Subcutaneous abdominal adipose tissue (tissue), 5 donors: Measurements from ENCODE around the gene REEP3.

ENCODE experiments used
- H3K27ac ChIP-seq: one replicate; pipeline ENCODE4 v1.7.0; 2013; ENCODE audit warnings: low read depth, mild to moderate bottlenecking, inconsistent platforms, low read length, moderate library complexity
- H3K27me3 ChIP-seq, 5 donors: one replicate each; pipeline ENCODE4 v1.7.0; 2013; ENCODE audit warnings: low read length in 5 of 5, inconsistent platforms in 1 of 5; ENCODE audit not compliant: control insufficient read depth in 5 of 5, insufficient read depth in 4 of 5
- H3K36me3 ChIP-seq, 5 donors: one replicate each; pipeline ENCODE4 v1.7.0; 2013; ENCODE audit warnings: low read length in 5 of 5; ENCODE audit not compliant: control insufficient read depth in 5 of 5, insufficient read depth in 5 of 5
- H3K4me1 ChIP-seq, 5 donors: one replicate each; pipeline ENCODE4 v1.7.0; 2013; ENCODE audit warnings: low read length in 5 of 5, mild to moderate bottlenecking in 3 of 5, moderate library complexity in 1 of 5; ENCODE audit not compliant: control insufficient read depth in 5 of 5, insufficient read depth in 5 of 5
- H3K4me3 ChIP-seq, 5 donors: one replicate each; pipeline ENCODE4 v1.7.0; 2013; ENCODE audit warnings: low read length in 5 of 5, low read depth in 1 of 5
- H3K9ac ChIP-seq, 5 donors: one replicate each; pipeline ENCODE4 v1.7.0; 2013; ENCODE audit warnings: low read length in 5 of 5, mild to moderate bottlenecking in 4 of 5, moderate library complexity in 3 of 5
- H3K9me3 ChIP-seq, 5 donors: one replicate each; pipeline ENCODE4 v1.7.0; 2013; ENCODE audit warnings: low read length in 5 of 5; ENCODE audit not compliant: control insufficient read depth in 5 of 5
- donor health status: healthy.
- donor health status: healthy.
- donor health status: healthy.
- donor health status: healthy.
- donor health status: healthy.

REEP3 gene, protein sequence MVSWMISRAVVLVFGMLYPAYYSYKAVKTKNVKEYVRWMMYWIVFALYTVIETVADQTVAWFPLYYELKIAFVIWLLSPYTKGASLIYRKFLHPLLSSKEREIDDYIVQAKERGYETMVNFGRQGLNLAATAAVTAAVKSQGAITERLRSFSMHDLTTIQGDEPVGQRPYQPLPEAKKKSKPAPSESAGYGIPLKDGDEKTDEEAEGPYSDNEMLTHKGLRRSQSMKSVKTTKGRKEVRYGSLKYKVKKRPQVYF

DNA sequence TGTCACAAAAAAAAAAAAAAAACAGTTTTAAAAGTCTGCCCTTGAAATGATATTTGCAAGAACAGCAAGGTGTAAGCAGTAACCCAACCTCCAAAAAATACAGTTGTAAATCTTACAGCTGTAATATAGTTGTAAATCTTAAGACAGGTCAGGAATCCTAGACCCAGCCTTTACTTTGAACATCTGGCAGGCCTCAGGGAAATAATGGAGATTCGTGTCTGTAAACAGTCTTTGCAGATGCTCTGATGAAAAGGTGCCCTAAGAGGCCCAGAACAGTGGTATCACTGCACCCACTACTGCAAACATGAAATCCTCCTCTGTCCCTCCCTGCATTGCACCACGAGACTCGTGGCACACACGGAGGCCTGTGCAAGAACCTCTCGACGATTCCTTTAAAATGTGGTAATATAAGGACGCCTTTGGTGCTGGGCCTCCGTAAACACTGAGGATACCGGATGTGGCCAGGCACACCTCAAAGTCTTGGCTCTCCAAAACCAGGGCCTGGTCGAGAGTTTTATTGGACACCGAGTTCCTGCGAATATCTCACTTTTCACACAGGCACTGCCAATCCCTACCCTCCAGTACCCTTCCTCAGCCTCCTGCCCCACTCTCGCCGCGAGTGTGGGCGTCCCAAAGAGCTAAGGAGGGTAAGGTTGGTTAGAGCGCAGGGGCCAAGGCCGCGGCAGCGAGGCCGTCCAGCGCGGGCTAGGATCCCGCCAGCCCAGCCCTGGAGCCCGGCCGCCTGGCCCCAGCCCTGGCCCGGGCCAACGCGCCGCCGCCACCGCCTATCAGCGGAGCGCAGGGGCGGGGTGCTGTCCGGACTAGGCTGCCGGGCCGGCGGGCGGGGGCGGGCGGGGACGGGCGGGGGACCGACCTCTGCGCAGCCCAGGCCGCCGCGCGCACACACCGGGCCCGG lies at the start of gene REEP3:
Gene REEP3 (plus strand): TSS at position 902 of the 916 bp plus-strand sequence. CDS start 145 bp downstream, outside the sequence.
- H3K4me1 ChIP-seq = peaks cover 0 to 44% (median 29%) of the 10 kb centered on the region in 5 donors
- H3K9me3 ChIP-seq = no peaks in the 10 kb centered on the region
- peak within 1 kb of the TSS; percentile 85 for H3K27ac ChIP-seq
- H3K27me3 ChIP-seq = no peaks in the 10 kb centered on the region
- no peaks in the 10 kb centered on the region for H3K36me3 ChIP-seq
- peak within 1 kb of the TSS; percentile 85 to 95 (median 94) for H3K4me3 ChIP-seq
- peak within 1 kb of the TSS; percentile 78 to 92 (median 90) for H3K9ac ChIP-seq

- Histone ChIP-seq H3K9me3 (no peaks in the 10 kb centered on the region), H3K9ac (no peak overlapping the region), H3K27me3 (no peaks in the 10 kb centered on the region), H3K4me1 (no peaks in the 10 kb centered on the region), H3K36me3 (no peaks in the 10 kb centered on the region), H3K27ac (no peak overlapping the region), H3K4me3 (no peak overlapping the region)
Observed at GRCh38 chr10:63474488-63474887, 46.7 kb upstream of the REEP3 start.

GRCh38 chr10:63477927-63478326 lies 43.3 kb upstream of the REEP3 start:
- H3K9me3 ChIP-seq = no peaks in the 10 kb centered on the region
- no peak overlapping the region for H3K4me3 ChIP-seq
- H3K4me1 ChIP-seq = peaks cover 0 to 2% (median 0%) of the 10 kb centered on the region in 5 donors
- no peak overlapping the region for H3K27ac ChIP-seq
- no peak overlapping the region for H3K9ac ChIP-seq
- H3K36me3 ChIP-seq = no peaks in the 10 kb centered on the region
- H3K27me3 ChIP-seq = no peaks in the 10 kb centered on the region

GRCh38 chr10:63478564-63478963 lies 42.6 kb upstream of the REEP3 start:
- Histone ChIP-seq H3K27ac (no peak overlapping the region), H3K9me3 (no peaks in the 10 kb centered on the region), H3K36me3 (no peaks in the 10 kb centered on the region), H3K27me3 (no peaks in the 10 kb centered on the region), H3K4me3 (no peak overlapping the region), H3K4me1 (peaks cover 0 to 2% (median 0%) of the 10 kb centered on the region in 5 donors), H3K9ac (no peak overlapping the region)

- H3K4me3 ChIP-seq = no peak overlapping the region
- H3K27me3 ChIP-seq = no peaks in the 10 kb centered on the region
- H3K36me3 ChIP-seq = no peaks in the 10 kb centered on the region
- no peak overlapping the region for H3K9ac ChIP-seq
- H3K4me1 ChIP-seq = peaks cover 0 to 2% (median 0%) of the 10 kb centered on the region in 5 donors
- no peak overlapping the region for H3K27ac ChIP-seq
- no peaks in the 10 kb centered on the region for H3K9me3 ChIP-seq
Observed at GRCh38 chr10:63480237-63480636, 41.0 kb upstream of the REEP3 start.

DNA sequence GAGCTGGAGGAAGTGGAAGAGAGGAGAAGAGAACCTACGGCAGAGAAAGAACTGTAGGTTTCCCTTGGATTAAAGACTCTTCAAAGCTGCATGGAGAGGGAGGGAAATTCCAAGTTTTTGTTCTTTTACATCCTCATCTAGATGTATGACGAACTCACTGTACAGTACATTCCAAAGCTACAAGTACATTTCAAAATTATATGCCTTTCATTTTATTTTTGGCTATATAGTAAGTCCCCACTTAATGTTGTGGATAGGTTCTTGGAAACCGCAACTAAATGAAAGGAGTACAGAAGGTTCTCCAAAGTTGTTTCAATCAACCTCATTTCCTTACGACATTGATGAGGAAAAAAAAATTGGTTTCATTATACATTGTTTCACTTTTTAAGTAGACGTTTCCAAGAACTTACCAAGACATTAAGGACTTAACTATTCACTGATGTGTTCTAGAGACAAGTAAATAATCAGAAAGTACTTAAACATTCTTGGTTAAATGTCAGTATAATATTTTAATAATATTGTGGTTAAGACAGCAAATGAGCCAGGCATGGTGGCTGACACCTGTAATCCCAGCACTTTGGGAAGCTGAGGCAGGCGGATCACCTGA lies 39.3 kb upstream of the REEP3 start:
- Histone ChIP-seq H3K4me1 (peaks cover 0 to 9% (median 0%) of the 10 kb centered on the region in 5 donors), H3K27ac (no peak overlapping the region), H3K36me3 (no peaks in the 10 kb centered on the region), H3K4me3 (peak overlapping the region in 2 of 5 donors; percentile 1 to 5), H3K27me3 (no peaks in the 10 kb centered on the region), H3K9me3 (no peaks in the 10 kb centered on the region), H3K9ac (peak overlapping the region in 1 of 5 donors; percentile 14)

- Histone ChIP-seq H3K9ac (no peak overlapping the region), H3K36me3 (no peaks in the 10 kb centered on the region), H3K4me1 (peaks cover 0 to 10% (median 0%) of the 10 kb centered on the region in 5 donors), H3K27me3 (no peaks in the 10 kb centered on the region), H3K9me3 (no peaks in the 10 kb centered on the region), H3K4me3 (no peak overlapping the region), H3K27ac (no peak overlapping the region)
Observed at GRCh38 chr10:63483983-63484382, 37.2 kb upstream of the REEP3 start.

DNA sequence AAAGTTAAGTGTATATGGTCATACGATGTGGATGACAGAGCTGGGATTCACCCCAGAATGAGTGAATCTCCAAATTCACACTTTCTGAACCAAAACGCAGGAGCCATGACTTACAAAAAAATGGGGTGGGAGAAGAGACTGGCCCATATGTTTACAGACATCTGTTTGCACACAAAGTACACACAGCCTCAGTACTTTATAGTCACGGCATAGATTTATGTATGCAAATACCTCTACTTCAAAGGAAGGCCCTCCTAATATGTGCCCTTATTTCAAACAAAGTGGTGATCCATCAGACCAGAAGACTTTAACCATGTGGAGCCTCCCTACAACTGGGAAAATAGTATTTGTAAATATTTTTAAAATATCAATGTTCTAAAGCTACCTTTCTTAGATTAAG lies 33.2 kb upstream of the REEP3 start:
- Histone ChIP-seq H3K36me3 (no peaks in the 10 kb centered on the region), H3K9ac (no peak overlapping the region), H3K4me1 (peaks cover 3 to 18% (median 11%) of the 10 kb centered on the region in 5 donors), H3K27me3 (no peaks in the 10 kb centered on the region), H3K27ac (no peak overlapping the region), H3K4me3 (no peak overlapping the region), H3K9me3 (no peaks in the 10 kb centered on the region)

- peaks cover 3 to 18% (median 11%) of the 10 kb centered on the region in 5 donors for H3K4me1 ChIP-seq
- no peaks in the 10 kb centered on the region for H3K9me3 ChIP-seq
- H3K27me3 ChIP-seq = no peaks in the 10 kb centered on the region
- no peaks in the 10 kb centered on the region for H3K36me3 ChIP-seq
- no peak overlapping the region for H3K9ac ChIP-seq
- H3K4me3 ChIP-seq = no peak overlapping the region
- H3K27ac ChIP-seq = no peak overlapping the region
Observed at GRCh38 chr10:63489838-63490237, 31.4 kb upstream of the REEP3 start.
